ENCODE results near the gene DLL1. TPM values are rescaled to one million over a fixed set of nuclear protein-coding genes. Genes with fewer than 3 reads are reported as not detected.

The DLL1 gene
- total RNA-seq, 1 experiment from 2014 or later, result 0.51 TPM

- in situ Hi-C loops (cut with HindIII; ENCODE audit: low sequenced_read_pairs), result no loop called here
- DNase-seq (ENCODE audit: low spot score), result no peak
These were observed 33.5 kb downstream of the DLL1 start for GRCh38 chr6:170257376-170257775.

GRCh38 chr6:170256641-170257040 lies 34.2 kb downstream of the DLL1 start:
- no peak for DNase-seq (ENCODE audit: low spot score)
- in situ Hi-C loops (cut with HindIII; ENCODE audit: low sequenced_read_pairs), result no loop called here

- in situ Hi-C loops (cut with HindIII; ENCODE audit: low sequenced_read_pairs), result no loop called here
- no peak for DNase-seq (ENCODE audit: low spot score)
These were observed 35.3 kb downstream of the DLL1 start for GRCh38 chr6:170255426-170256125.

- DNase-seq (ENCODE audit: low spot score), result no peak
- in situ Hi-C loops (cut with HindIII; ENCODE audit: low sequenced_read_pairs), result no loop called here
These were observed 36.3 kb downstream of the DLL1 start for GRCh38 chr6:170254315-170255213.

GRCh38 chr6:170253910-170254269 lies 37.0 kb downstream of the DLL1 start:
- no peak for DNase-seq (ENCODE audit: low spot score)
- in situ Hi-C loops (cut with HindIII; ENCODE audit: low sequenced_read_pairs), result no loop called here

- no peak for DNase-seq (ENCODE audit: low spot score)
- in situ Hi-C loops (cut with HindIII; ENCODE audit: low sequenced_read_pairs), result no loop called here
These were observed 37.5 kb downstream of the DLL1 start for GRCh38 chr6:170253226-170253909.

- no peak for DNase-seq (ENCODE audit: low spot score)
- in situ Hi-C loops (cut with HindIII; ENCODE audit: low sequenced_read_pairs), result no loop called here
These were observed 38.9 kb downstream of the DLL1 start for GRCh38 chr6:170251776-170252571.

GRCh38 chr6:170250981-170251775 lies 39.7 kb downstream of the DLL1 start:
- DNase-seq (ENCODE audit: low spot score), result no peak
- in situ Hi-C loops (cut with HindIII; ENCODE audit: low sequenced_read_pairs), result no loop called here

GRCh38 chr6:170250455-170250854 lies 40.4 kb downstream of the DLL1 start:
- DNase-seq (ENCODE audit: low spot score), result no peak
- in situ Hi-C loops (cut with HindIII; ENCODE audit: low sequenced_read_pairs), result no loop called here

GRCh38 chr6:170249817-170250216 lies 41.1 kb downstream of the DLL1 start:
- in situ Hi-C loops (cut with HindIII; ENCODE audit: low sequenced_read_pairs), result no loop called here
- DNase-seq (ENCODE audit: low spot score), result no peak

GRCh38 chr6:170248861-170249600 lies 41.8 kb downstream of the DLL1 start:
- DNase-seq (ENCODE audit: low spot score), result no peak
- in situ Hi-C loops (cut with HindIII; ENCODE audit: low sequenced_read_pairs), result no loop called here

- in situ Hi-C loops (cut with HindIII; ENCODE audit: low sequenced_read_pairs), result no loop called here
These were observed 42.6 kb downstream of the DLL1 start for GRCh38 chr6:170248111-170248805.

GRCh38 chr6:170247178-170247701 lies 43.6 kb downstream of the DLL1 start:
- DNase-seq (ENCODE audit: low spot score), result no peak
- in situ Hi-C loops (cut with HindIII; ENCODE audit: low sequenced_read_pairs), result no loop called here

More at GRCh38 chr6:170248111-170248805, 42.6 kb downstream of the DLL1 start:
- no peak for DNase-seq (ENCODE audit: low spot score)

- no peak for DNase-seq (ENCODE audit: low spot score)
- in situ Hi-C loops (cut with HindIII; ENCODE audit: low sequenced_read_pairs), result no loop called here
These were observed 45.3 kb downstream of the DLL1 start for GRCh38 chr6:170245475-170245992.

GRCh38 chr6:170244721-170245474 lies 46.0 kb downstream of the DLL1 start:
- DNase-seq (ENCODE audit: low spot score), result peak; percentile 24
- in situ Hi-C loops (cut with HindIII; ENCODE audit: low sequenced_read_pairs), result no loop called here

GRCh38 chr6:170243791-170244291 lies 47.0 kb downstream of the DLL1 start:
- peak; percentile 77 for DNase-seq (ENCODE audit: low spot score)
- in situ Hi-C loops (cut with HindIII; ENCODE audit: low sequenced_read_pairs), result no loop called here

Data from G401 (cell line).